Middle frontal gyrus (tissue), 1 donor: ENCODE results near the gene INTS2.
A peak's percentile ranks its signal among the peaks of the same experiment; 100 is the strongest.
"Not testable (repeated sequence)": the region's sequence is repeated elsewhere in the genome, so short reads cannot be mapped to it uniquely, and the experiment has no call there.

ENCODE experiments used
- DNase-seq: peaks from one replicate; pipeline ENCODE4 v3.0.0-alpha.2; 2015; ENCODE audit warnings: low spot score; ENCODE audit errors: extremely low spot score

The INTS2 gene

GRCh38 chr17:61927208-61928100, at the start of gene INTS2:
TSS of gene INTS2 (minus strand) at chr17:61927982. CDS start at chr17:61926644, 1,338 bp downstream.
- DNase-seq: peak; percentile 93

- DNase-seq: no peak
These were observed 46.3 kb upstream of the INTS2 start for GRCh38 chr17:61974115-61974514.

- DNase-seq: no peak
These were observed 44.5 kb upstream of the INTS2 start for GRCh38 chr17:61972311-61972710.

- DNase-seq: no peak
These were observed 42.2 kb upstream of the INTS2 start for GRCh38 chr17:61970030-61970429.

GRCh38 chr17:61968757-61969156, 41.0 kb upstream of the INTS2 start:
- no peak for DNase-seq

GRCh38 chr17:61967729-61968128, 39.9 kb upstream of the INTS2 start:
- no peak for DNase-seq

GRCh38 chr17:61966191-61966590, 38.4 kb upstream of the INTS2 start:
- DNase-seq: no peak

GRCh38 chr17:61955619-61956018, 27.8 kb upstream of the INTS2 start:
- no peak for DNase-seq

- DNase-seq: no peak
These were observed 19.7 kb upstream of the INTS2 start for GRCh38 chr17:61947367-61948078.

- DNase-seq: no peak
These were observed 18.6 kb upstream of the INTS2 start for GRCh38 chr17:61946359-61946758.

- DNase-seq: no peak
These were observed 15.3 kb upstream of the INTS2 start for GRCh38 chr17:61943117-61943516.

- no peak for DNase-seq
These were observed 14.3 kb upstream of the INTS2 start for GRCh38 chr17:61942085-61942484.

- no peak for DNase-seq
These were observed 287 bp upstream of the INTS2 start for GRCh38 chr17:61928101-61928436.

- DNase-seq: no peak
These were observed 965 bp downstream of the INTS2 start for GRCh38 chr17:61926826-61927207.

GRCh38 chr17:61915162-61915561, 12.6 kb downstream of the INTS2 start:
- DNase-seq: not testable (repeated sequence)

- DNase-seq: no peak
These were observed 19.3 kb downstream of the INTS2 start for GRCh38 chr17:61908292-61909037.

GRCh38 chr17:61907361-61907760, 20.4 kb downstream of the INTS2 start:
- DNase-seq: no peak

- no peak for DNase-seq
These were observed 23.6 kb downstream of the INTS2 start for GRCh38 chr17:61904094-61904710.

GRCh38 chr17:61903251-61903650, 24.5 kb downstream of the INTS2 start:
- no peak for DNase-seq

GRCh38 chr17:61897548-61898180, 30.1 kb downstream of the INTS2 start:
- DNase-seq: no peak

- no peak for DNase-seq
These were observed 32.4 kb downstream of the INTS2 start for GRCh38 chr17:61895391-61895790.
